ENCODE results near the gene RTN4R.
"Not testable (repeated sequence)": the region's sequence is repeated elsewhere in the genome, so short reads cannot be mapped to it uniquely, and the experiment has no call there.

RTN4R gene

GRCh38 chr22:20269673-20270072 is 1.6 kb upstream of the RTN4R start:
- DNase-seq: not testable (repeated sequence)

- not testable (repeated sequence) for DNase-seq
Measured at GRCh38 chr22:20269201-20269600, 1.1 kb upstream of the RTN4R start.

GRCh38 chr22:20267441-20268278 is 458 bp downstream of the RTN4R start:
- no peak for DNase-seq

- DNase-seq: not testable (repeated sequence)
Measured at GRCh38 chr22:20266667-20267440, 1.3 kb downstream of the RTN4R start.

GRCh38 chr22:20265772-20266666 is 2.1 kb downstream of the RTN4R start:
- not testable (repeated sequence) for DNase-seq

GRCh38 chr22:20264614-20265452 is 3.3 kb downstream of the RTN4R start:
- no peak for DNase-seq

- not testable (repeated sequence) for DNase-seq
Measured at GRCh38 chr22:20263404-20264281, 4.5 kb downstream of the RTN4R start.

- no peak for DNase-seq
Measured at GRCh38 chr22:20262582-20263147, 5.5 kb downstream of the RTN4R start.

- no peak for DNase-seq
Measured at GRCh38 chr22:20261848-20262581, 6.1 kb downstream of the RTN4R start.

- no peak for DNase-seq
Measured at GRCh38 chr22:20260071-20260765, 7.9 kb downstream of the RTN4R start.

GRCh38 chr22:20259327-20259688 is 8.8 kb downstream of the RTN4R start:
- no peak for DNase-seq

GRCh38 chr22:20258584-20259326 is 9.4 kb downstream of the RTN4R start:
- DNase-seq: no peak

GRCh38 chr22:20258021-20258299 is 10.2 kb downstream of the RTN4R start:
- DNase-seq: no peak

GRCh38 chr22:20257212-20258020 is 10.7 kb downstream of the RTN4R start:
- DNase-seq: no peak

- DNase-seq: no peak
Measured at GRCh38 chr22:20256551-20257211, 11.4 kb downstream of the RTN4R start.

GRCh38 chr22:20256027-20256426 is 12.1 kb downstream of the RTN4R start:
- DNase-seq: no peak
